Caco-2 (cell line): ENCODE results near the gene SAP130. TPM values are rescaled to one million over a fixed set of nuclear protein-coding genes. Genes with fewer than 3 reads are reported as not detected.

Source experiments
- BruUV-seq: library from RNA; stranded (reverse); fragments of 400-500 nt; replicated peaks from 2 replicates; lab custom pipeline; 2021; lab: Mats Ljungman, UMichigan
- CTCF ChIA-PET: fragments of 300-600 bp; sonication (Branson Sonifier 250); formaldehyde crosslinking; loops from one replicate; lab custom pipeline; 2022; ENCODE audit warnings: antibody characterized with exemption; lab: Charles Lee
- POLR2A ChIA-PET: fragments of 300-600 bp; sonication (Branson Sonifier 250); formaldehyde crosslinking; loops from one replicate; lab custom pipeline; 2022; ENCODE audit warnings: antibody characterized with exemption; lab: Charles Lee
- DNase-seq, 2 experiments: peaks; one replicate each; pipeline versions ENCODE4 v3.0.0 to v3.0.0-alpha.2; 2020 to 2022
- H3K27me3 ChIP-seq: replicated peaks from 2 replicates; pipeline ENCODE4 v1.6.0; 2011; ENCODE audit warnings: low read length; ENCODE audit not compliant: control insufficient read depth, insufficient read depth
- H3K36me3 ChIP-seq: 2 replicates; pipeline ENCODE4 v1.5.1; 2011; ENCODE audit warnings: low read length; ENCODE audit not compliant: control insufficient read depth, insufficient read depth
- H3K4me1 ChIP-seq: fragments of 250-450 bp; sonication (Bioruptor Pico); 2 replicates; pipeline ENCODE4 v1.5.1; 2020; ENCODE audit warnings: mild to moderate bottlenecking
- H3K4me3 ChIP-seq: 2 replicates; pipeline ENCODE4 v1.5.1; 2011; ENCODE audit warnings: low read depth, mild to moderate bottlenecking, control low read depth, low read length
- H3K9me3 ChIP-seq: fragments of 250-450 bp; sonication (Bioruptor Pico); 2 replicates; pipeline ENCODE4 v1.5.1; 2020; ENCODE audit warnings: mild to moderate bottlenecking, moderate library complexity
- H3K27ac Mint-ChIP-seq: one replicate; pipeline ENCODE4 v1.8.0; 2022; ENCODE audit warnings: mixed read lengths; ENCODE audit not compliant: unreplicated experiment
- H3K27me3 Mint-ChIP-seq: one replicate; pipeline ENCODE4 v1.8.0; 2022; ENCODE audit warnings: mixed read lengths; ENCODE audit not compliant: insufficient read depth, unreplicated experiment
- H3K36me3 Mint-ChIP-seq: one replicate; pipeline ENCODE4 v1.8.0; 2022; ENCODE audit warnings: mild to moderate bottlenecking, mixed read lengths; ENCODE audit not compliant: insufficient read depth, unreplicated experiment
- H3K4me1 Mint-ChIP-seq: one replicate; pipeline ENCODE4 v1.8.0; 2022; ENCODE audit warnings: low read depth, mixed read lengths; ENCODE audit not compliant: unreplicated experiment
- H3K4me3 Mint-ChIP-seq: one replicate; pipeline ENCODE4 v1.8.0; 2022; ENCODE audit warnings: mild to moderate bottlenecking, moderate library complexity, mixed read lengths; ENCODE audit not compliant: unreplicated experiment
- H3K9me3 Mint-ChIP-seq: one replicate; pipeline ENCODE4 v1.8.0; 2022; ENCODE audit warnings: mixed read lengths; ENCODE audit not compliant: unreplicated experiment
- CTCF ChIP-seq, 2 experiments: fragments of 200-600 bp in 1 of 2; IDR thresholded peaks; 1 replicate in 1 of 2; 2 replicates in 1 of 2; pipeline versions ENCODE4 v1.5.1 to v1.8.0; 2011 to 2022; ENCODE audit warnings: antibody characterized with exemption in 1 of 2, control low read depth in 1 of 2, inconsistent platforms in 1 of 2, low read depth in 1 of 2, low read length in 1 of 2, mild to moderate bottlenecking in 1 of 2, moderate library complexity in 1 of 2; ENCODE audit not compliant: insufficient read depth in 1 of 2, severe bottlenecking in 1 of 2, unreplicated experiment in 1 of 2
- intact Hi-C: fragments of 100-400 bp; cut with micrococcal nuclease; formaldehyde crosslinking; loops from one replicate; pipeline ENCODE4 v1.10.0; 2022; ENCODE audit not compliant: unreplicated experiment
- total RNA-seq: library from RNA; stranded (reverse); gene quantifications from 2 replicates; pipeline ENCODE4 v1.2.3, GENCODE V29; 2022

The SAP130 gene
- total RNA-seq, 1 experiment from 2014 or later, result 43.3 TPM

GRCh38 chr2:127957240-127957639, 70.6 kb downstream of the SAP130 start:
- no peak for TF ChIP-seq CTCF (IDR thresholded peaks at IDR 0.05; ENCODE audit: insufficient read depth in 1 of 2, low read depth in 1 of 2, low read length in 1 of 2, severe bottlenecking in 1 of 2, unreplicated experiment in 1 of 2)
- DNase-seq, result no peak
- Histone ChIP-seq H3K9me3 (no peaks in the 10 kb centered on the region), H3K27me3 (no peaks in the 10 kb centered on the region), H3K36me3 (no peaks in the 10 kb centered on the region; the same call in 1 of the 2 replicates), H3K4me1 (peaks cover 16% of the 10 kb centered on the region; the same call in 1 of the 2 replicates), H3K4me3 (no peak overlapping the region)
- ChIA-PET CTCF (no interaction called here), POLR2A (no interaction called here)
- H3K36me3 Mint-ChIP-seq, result peaks cover 44% of the 10 kb centered on the region
- no peak overlapping the region for H3K27ac Mint-ChIP-seq
- H3K4me1 Mint-ChIP-seq, result no peaks in the 10 kb centered on the region
- BruUV-seq, result no TSS peak
- no peak overlapping the region for H3K4me3 Mint-ChIP-seq
- H3K9me3 Mint-ChIP-seq, result no peaks in the 10 kb centered on the region
- no peaks in the 10 kb centered on the region for H3K27me3 Mint-ChIP-seq
- intact Hi-C loops, result no loop called here

- peaks cover 16% of the 10 kb centered on the region; the same call in 1 of the 2 replicates for H3K4me1 ChIP-seq
- no peaks in the 10 kb centered on the region for H3K9me3 Mint-ChIP-seq
- no peaks in the 10 kb centered on the region for H3K4me1 Mint-ChIP-seq
- POLR2A ChIA-PET, result no interaction called here
- peaks cover 33% of the 10 kb centered on the region for H3K36me3 Mint-ChIP-seq
- intact Hi-C loops, result no loop called here
- BruUV-seq, result no TSS peak
- H3K9me3 ChIP-seq, result no peaks in the 10 kb centered on the region
- H3K27ac Mint-ChIP-seq, result peak overlapping the region; percentile 43
- no peaks in the 10 kb centered on the region for H3K27me3 Mint-ChIP-seq
- H3K4me3 Mint-ChIP-seq, result no peak overlapping the region
- CTCF ChIA-PET, result no interaction called here
- no peak overlapping the region for H3K4me3 ChIP-seq
- no peak for TF ChIP-seq CTCF (IDR thresholded peaks at IDR 0.05; ENCODE audit: insufficient read depth in 1 of 2, low read depth in 1 of 2, low read length in 1 of 2, severe bottlenecking in 1 of 2, unreplicated experiment in 1 of 2)
- DNase-seq, result no peak
- no peaks in the 10 kb centered on the region for H3K27me3 ChIP-seq
- H3K36me3 ChIP-seq, result peaks cover 4% of the 10 kb centered on the region
Measured at GRCh38 chr2:127954857-127955256, 73.0 kb downstream of the SAP130 start.

GRCh38 chr2:127953849-127954248, 74.0 kb downstream of the SAP130 start:
- ChIA-PET POLR2A (no interaction called here), CTCF (no interaction called here)
- intact Hi-C loops, result no loop called here
- no peak overlapping the region for H3K4me3 ChIP-seq
- H3K4me1 ChIP-seq, result peaks cover 16% of the 10 kb centered on the region; the same call in 1 of the 2 replicates
- Mint-ChIP-seq H3K36me3 (peaks cover 39% of the 10 kb centered on the region), H3K9me3 (no peaks in the 10 kb centered on the region), H3K27ac (no peak overlapping the region), H3K4me1 (no peaks in the 10 kb centered on the region), H3K27me3 (no peaks in the 10 kb centered on the region), H3K4me3 (no peak overlapping the region)
- H3K27me3 ChIP-seq, result no peaks in the 10 kb centered on the region
- TF ChIP-seq CTCF (IDR thresholded peaks at IDR 0.05; ENCODE audit: insufficient read depth in 1 of 2, low read depth in 1 of 2, low read length in 1 of 2, severe bottlenecking in 1 of 2, unreplicated experiment in 1 of 2), result no peak
- peaks cover 4% of the 10 kb centered on the region for H3K36me3 ChIP-seq
- H3K9me3 ChIP-seq, result no peaks in the 10 kb centered on the region
- BruUV-seq, result no TSS peak
- DNase-seq, result peak in 1 of 2 experiments; percentile 27
